ENCODE data around the gene RAPH1. TPM values are rescaled to one million over a fixed set of nuclear protein-coding genes. Genes with fewer than 3 reads are reported as not detected.

The RAPH1 gene
- total and polyA plus RNA-seq, 9 of the 15 experiments (the other 6 are each of a cell fraction or from before 2014, with no cell fraction given): 0.07 to 0.71 (median 0.27) TPM

- Histone ChIP-seq H4K20me1 (replicated peaks; ENCODE audit: control insufficient read depth, insufficient read depth, low read length) (no peaks in the 10 kb centered on the region), H3K4me3 (no peak overlapping the region), H3K79me2 (ENCODE audit: control insufficient read depth, insufficient read depth, low read length) (0 out of 3 replicates have a peak, but pooled peaks cover 7% of the 10 kb centered on the region), H3K9me1 (ENCODE audit: control insufficient read depth, insufficient read depth, low read length) (no peaks in the 10 kb centered on the region), H3K36me3 (ENCODE audit: control insufficient read depth, insufficient read depth, low read length) (no peaks in the 10 kb centered on the region), H3K27me3 (ENCODE audit: control insufficient read depth in 2 of 2, insufficient read depth in 2 of 2, low read length in 2 of 2) (no peaks in the 10 kb centered on the region), H3K9me3 (replicated peaks; ENCODE audit: control insufficient read depth, insufficient read depth, low read depth, low read length) (no peaks in the 10 kb centered on the region), H3K9ac (ENCODE audit: insufficient read depth in 1 of 2, low read depth in 2 of 2, low read length in 2 of 2) (no peak overlapping the region), H2AFZ (ENCODE audit: low read depth, low read length) (no peak overlapping the region), H3K4me1 (replicated peaks in 1 of 2; ENCODE audit: control insufficient read depth in 2 of 2, insufficient read depth in 2 of 2, low read length in 2 of 2) (peaks cover 4 to 16% of the 10 kb centered on the region in 2 experiments; a peak in 3 of 5 replicates), H3K4me2 (ENCODE audit: insufficient read depth, low read length) (no peak overlapping the region), H3K27ac (ENCODE audit: extremely low read depth, low read depth, low read length) (no peak overlapping the region)
- TF ChIP-seq ZNF316 (IDR thresholded peaks at IDR 0.05) (0 out of 2 replicates have a peak, but pooled peaks have one; percentile 26), RHOXF2B (CRISPR knock-in tag; conservative IDR thresholded peaks at IDR 0.05) (no peak), NFYB (IDR thresholded peaks at IDR 0.05; ENCODE audit: extremely low read depth, insufficient read length) (peak; percentile 42), ZNF3 (CRISPR knock-in tag; IDR thresholded peaks at IDR 0.05) (no peak)
- POLR2A ChIA-PET: no interaction called here
- intact Hi-C loops (cut with micrococcal nuclease) (no loop called here), in situ Hi-C loops (cut with MboI) (no loop called here)
- ATAC-seq (no peak), DNase-seq (ENCODE audit: extremely low read depth in 1 of 4, low spot score in 3 of 4) (no peak), FAIRE-seq (no peak)
- 92% methylated on average over 6 of the region's 12 CpGs for WGBS (ENCODE audit: insufficient coverage, low coverage, missing lambda C conversion rate)
- BruUV-seq (replicated peaks): no TSS peak
- CTCF ChIA-PET (ENCODE audit: low intra/inter-chr PET ratio): no interaction called here
Observed at GRCh38 chr2:203344667-203345066, 190.4 kb downstream of the RAPH1 start.

Other genes starting within 250 kb of the RAPH1 start
- 7.3 and 12.3 TPM in 2 replicates for gene ABI2, start 206.9 kb downstream of the RAPH1 start, total RNA-seq (2014; rRNA removed)
- gene ABI2, start 206.9 kb downstream of the RAPH1 start, total RNA-seq (2014; rRNA removed; fragmentation: Illumina TruSeq; extraction: Trizol): 15.5 and 19.3 TPM in 2 replicates
- gene ABI2, start 206.9 kb downstream of the RAPH1 start, total RNA-seq (2015; rRNA removed; fragmentation: Illumina TruSeq; extraction: Trizol): 11.4 and 11.5 TPM in 2 replicates
- gene ABI2, start 206.9 kb downstream of the RAPH1 start, total RNA-seq (2021): 20.1 and 24.3 TPM in 2 replicates
- 13.8 and 17.2 TPM in 2 replicates for gene ABI2, start 206.9 kb downstream of the RAPH1 start, polyA plus RNA-seq (2011; rRNA removed)
- 22.8 and 24.3 TPM in 2 replicates for gene ABI2, start 206.9 kb downstream of the RAPH1 start, polyA plus RNA-seq (2014; fragmentation: Illumina TruSeq; extraction: Trizol)
- gene ABI2, start 206.9 kb downstream of the RAPH1 start, polyA plus RNA-seq (2014; fragmentation: Nextera tagmentation; extraction: Ambion mirVana): 1 to 10 TPM; 5.3 to 5.6 TPM
- 10.8 and 12.2 TPM in 2 replicates for gene ABI2, start 206.9 kb downstream of the RAPH1 start, polyA plus RNA-seq (2014; rRNA removed)
- not detected in 2 replicates for gene CD28, start 171.3 kb upstream of the RAPH1 start, total RNA-seq (2014; rRNA removed)
- gene CD28, start 171.3 kb upstream of the RAPH1 start, total RNA-seq (2014; rRNA removed; fragmentation: Illumina TruSeq; extraction: Trizol): not detected in 2 replicates
- not detected in 2 replicates for gene CD28, start 171.3 kb upstream of the RAPH1 start, total RNA-seq (2015; rRNA removed; fragmentation: Illumina TruSeq; extraction: Trizol)
- gene CD28, start 171.3 kb upstream of the RAPH1 start, total RNA-seq (2021): 0.11 TPM in 2 replicates
- not detected in 2 replicates for gene CD28, start 171.3 kb upstream of the RAPH1 start, polyA plus RNA-seq (2011; rRNA removed)
- not detected in 2 replicates for gene CD28, start 171.3 kb upstream of the RAPH1 start, polyA plus RNA-seq (2014; fragmentation: Illumina TruSeq; extraction: Trizol)
- under 1 TPM in 1 of 2 experiments, not detected in 1; 0.01 TPM for gene CD28, start 171.3 kb upstream of the RAPH1 start, polyA plus RNA-seq (2014; fragmentation: Nextera tagmentation; extraction: Ambion mirVana)
- gene CD28, start 171.3 kb upstream of the RAPH1 start, polyA plus RNA-seq (2014; rRNA removed): not detected in 2 replicates

All from K562 (cell line).